Heart left ventricle (tissue), 13 donors: ENCODE results near the gene SREBF2.

Experiments
- CTCF ChIP-seq, 12 donors: fragments of 200-600 bp; sonication (generic) in 4 of 12; IDR thresholded peaks; one replicate each; pipeline versions ENCODE4 v1.5.0 to v1.8.0; 2018 to 2022; ENCODE audit warnings: antibody characterized with exemption in 12 of 12, mild to moderate bottlenecking in 5 of 12
- POLR2A ChIP-seq, 2 donors: fragments of 450-650 bp; IDR thresholded peaks; one replicate each; pipeline ENCODE4 v1.6.1; 2017; ENCODE audit warnings: antibody characterized with exemption in 2 of 2, mild to moderate bottlenecking in 2 of 2, moderate library complexity in 2 of 2
- donor health status: ischemic (EF 13 %, LVEDD 7.1; RV severe dilation, severe dysfunction).
- donor health status: DM: no; HTN: yes; CAD: no.
- donor health status: DM: no; HTN: no; CAD: no.
- donor health status: ischemic (EF 25% LVEDD 6.9; RV normal size, moderate dysfunction).
- donor health status: ischemic (EF 25% LVEDD 5.7; RV mildly dilated, moderate dysfunction).
- donor health status: ischemic (EF 35%, LVEDD 5.7; RV mildly dilated, moderate dysfunction).
- donor health status: nonischemic (EF 11% LVEDD 7.7; RV severe dilation, severe dysfunction).
- donor health status: DM: yes; HTN: yes; CAD: no.
- donor health status: PGD.
- donor health status: ischemic (EF 29% LVEDD 5.4; RV normal size, mild dysfunction).
- donor health status: nonischemic (EF 23%, LVEDD 6.1; RV moderate dilation, normal function).

- TF ChIP-seq CTCF (IDR thresholded peaks at IDR 0.05): no peak
- no peak for TF ChIP-seq POLR2A (IDR thresholded peaks at IDR 0.05)
Observed at GRCh38 chr22:41905411-41906202, 72.7 kb downstream of the SREBF2 start.
